SH-SY5Y (cell line): ENCODE data around the gene SNAPC2.

Source experiments
- GATA2 ChIP-seq: IDR thresholded peaks from 2 replicates; pipeline ENCODE4 v1.6.1; 2011; ENCODE audit warnings: mild to moderate bottlenecking, low read depth, low read length
- GATA3 ChIP-seq: IDR thresholded peaks from 2 replicates; pipeline ENCODE4 v1.6.1; 2011; ENCODE audit warnings: low read depth, mild to moderate bottlenecking, low read length, moderate library complexity

- TF ChIP-seq GATA3 (no peak), GATA2 (no peak)
Measured at GRCh38 chr19:7902796-7903243, 17.3 kb upstream of the SNAPC2 start.
